SU-DHL-6 (cell line): ENCODE measurements around the gene SLC17A9.

Experiments
- H2AFZ ChIP-seq: fragments of 200-600 bp; sonication (generic); 2 replicates; pipeline ENCODE4 v1.6.1; 2014; ENCODE audit warnings: low read depth, mild to moderate bottlenecking, moderate library complexity, mixed read lengths, antibody characterized with exemption, low read length; ENCODE audit not compliant: severe bottlenecking
- H3F3A ChIP-seq: fragments of 200-600 bp; shearing (Covaris generic); 2 replicates; pipeline ENCODE4 v1.6.0; 2016; ENCODE audit warnings: antibody characterized with exemption, mild to moderate bottlenecking; ENCODE audit not compliant: insufficient read depth
- H3K27ac ChIP-seq: fragments of 200-600 bp; sonication (generic); 2 replicates; pipeline ENCODE4 v1.5.1; 2016; ENCODE audit warnings: low read depth, mild to moderate bottlenecking, low read length, moderate library complexity, mixed read lengths
- H3K27me3 ChIP-seq: fragments of 200-600 bp; sonication (generic), shearing (Covaris generic); 2 replicates; pipeline ENCODE4 v1.6.0; 2014; ENCODE audit warnings: mild to moderate bottlenecking, low read length
- H3K36me3 ChIP-seq: fragments of 200-600 bp; sonication (generic); 2 replicates; pipeline ENCODE4 v1.6.1; 2014; ENCODE audit warnings: mild to moderate bottlenecking, low read length, mixed read lengths
- H3K4me2 ChIP-seq: fragments of 300-600, 200-600 bp; shearing (Covaris generic), sonication (generic); 2 replicates; pipeline ENCODE4 v1.6.0; 2014; ENCODE audit warnings: low read length, low read depth, mild to moderate bottlenecking; ENCODE audit not compliant: poor library complexity, severe bottlenecking
- H3K4me3 ChIP-seq: fragments of 200-600 bp; sonication (generic); 2 replicates; pipeline ENCODE4 v1.5.1; 2014; ENCODE audit warnings: antibody characterized with exemption, low read length, mild to moderate bottlenecking, mixed read lengths; ENCODE audit not compliant: insufficient read depth, poor library complexity, severe bottlenecking
- H3K79me2 ChIP-seq: fragments of 200-600 bp; sonication (generic); 2 replicates; pipeline ENCODE4 v1.6.1; 2014; ENCODE audit warnings: mild to moderate bottlenecking, low read length, moderate library complexity; ENCODE audit not compliant: insufficient read depth
- H3K9ac ChIP-seq: fragments of 200-600 bp; sonication (generic); 2 replicates; pipeline ENCODE4 v1.7.0; 2014; ENCODE audit warnings: mild to moderate bottlenecking, low read length
- H3K9me2 ChIP-seq: fragments of 200-600 bp; sonication (generic); replicated peaks from 2 replicates; pipeline ENCODE4 v1.6.1; 2014; ENCODE audit warnings: low read length; ENCODE audit not compliant: insufficient read depth
- H3K9me3 ChIP-seq: fragments of 200-600 bp; sonication (generic); 2 replicates; pipeline ENCODE4 v1.6.1; 2014; ENCODE audit warnings: low read length, mixed read lengths; ENCODE audit not compliant: insufficient read depth
- H4K20me1 ChIP-seq: fragments of 200-600 bp; sonication (generic); 2 replicates; pipeline ENCODE4 v1.6.1; 2014; ENCODE audit warnings: low read depth, mild to moderate bottlenecking, antibody characterized with exemption, low read length, moderate library complexity, mixed read lengths
- CTCF ChIP-seq: fragments of 200-600 bp; sonication (generic); IDR thresholded peaks from one replicate; pipeline ENCODE4 v1.5.1; 2017; ENCODE audit warnings: antibody characterized with exemption, mild to moderate bottlenecking, low read length, moderate library complexity; ENCODE audit not compliant: insufficient read depth, poor library complexity, severe bottlenecking
- EZH2phosphoT487 ChIP-seq: fragments of 200-600 bp; sonication (generic), shearing (Covaris generic); conservative IDR thresholded peaks from 2 replicates; pipeline ENCODE4 v1.6.1; 2018; ENCODE audit warnings: mild to moderate bottlenecking, antibody characterized with exemption, low read length, moderate library complexity, mixed read lengths

Gene SLC17A9

GRCh38 chr20:62952968-62953838 is 694 bp downstream of the SLC17A9 start:
- peaks cover 18% of the 10 kb centered on the region for H3F3A ChIP-seq
- no peaks in the 10 kb centered on the region; the same call in 1 of the 2 replicates for H3K9me3 ChIP-seq
- no peaks in the 10 kb centered on the region for H3K9me2 ChIP-seq
- peaks cover 7% of the 10 kb centered on the region; the same call in 1 of the 2 replicates for H3K36me3 ChIP-seq
- peak overlapping the region; percentile 78 for H3K9ac ChIP-seq
- peak overlapping the region; percentile 75 for H3K4me3 ChIP-seq
- TF ChIP-seq EZH2phosphoT487 (no peak), CTCF (no peak)
- peaks cover 25% of the 10 kb centered on the region for H3K79me2 ChIP-seq
- peak overlapping the region; percentile 94 for H3K27ac ChIP-seq
- peak overlapping the region; percentile 28 for H2AFZ ChIP-seq
- H4K20me1 ChIP-seq, result no peaks in the 10 kb centered on the region
- H3K27me3 ChIP-seq, result no peaks in the 10 kb centered on the region
- H3K4me2 ChIP-seq, result peak overlapping the region; percentile 98

DNA sequence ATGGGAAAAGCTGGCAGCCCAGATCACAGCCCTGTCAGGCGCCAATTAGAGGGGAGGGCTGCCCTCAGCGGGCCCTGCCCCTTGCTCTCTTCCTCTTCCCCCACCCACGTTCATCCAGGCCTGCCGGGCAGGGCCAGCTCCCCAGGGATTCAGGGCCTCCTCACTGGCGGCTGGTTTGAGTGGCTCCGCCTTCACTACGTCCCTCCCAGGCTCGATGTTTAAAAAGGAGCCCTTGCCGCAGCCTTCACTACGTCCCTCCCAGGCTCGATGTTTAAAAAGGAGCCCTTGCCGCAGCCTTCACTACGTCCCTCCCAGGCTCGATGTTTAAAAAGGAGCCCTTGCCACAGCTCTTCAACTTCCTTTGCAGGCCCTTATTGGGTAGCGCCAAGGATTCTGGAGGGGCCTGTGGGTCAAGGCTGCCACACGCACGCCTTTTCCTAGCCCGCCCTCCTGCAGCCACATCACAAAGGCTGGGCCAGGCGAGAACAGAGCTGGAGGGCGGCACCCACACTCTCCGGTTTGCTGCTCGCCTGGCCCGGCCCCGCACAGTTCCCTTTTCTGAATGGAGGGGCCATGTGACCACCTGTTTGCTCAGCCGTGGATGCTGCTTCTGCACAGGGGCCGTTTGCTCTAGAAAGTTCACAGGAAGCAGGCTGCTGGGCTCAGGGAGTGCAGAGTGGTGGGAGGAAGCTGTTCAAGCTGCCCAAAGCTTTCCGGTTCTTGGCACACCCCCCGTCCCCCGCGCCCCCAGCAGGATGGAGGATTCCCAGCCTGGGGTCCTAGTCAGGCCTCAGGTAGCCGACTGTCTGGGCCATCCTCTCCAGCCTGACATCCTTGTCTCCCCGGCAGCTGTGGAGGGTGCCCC is 1.6 kb downstream of the SLC17A9 start:
- H3K36me3 ChIP-seq, result no peaks in the 10 kb centered on the region
- peaks cover 25% of the 10 kb centered on the region for H3K79me2 ChIP-seq
- H3K9me2 ChIP-seq, result no peaks in the 10 kb centered on the region
- H4K20me1 ChIP-seq, result no peaks in the 10 kb centered on the region
- no peaks in the 10 kb centered on the region; the same call in 1 of the 2 replicates for H3K9me3 ChIP-seq
- peak overlapping the region; percentile 75 for H3K4me3 ChIP-seq
- peak overlapping the region; percentile 78 for H3K9ac ChIP-seq
- peak overlapping the region; percentile 94 for H3K27ac ChIP-seq
- TF ChIP-seq CTCF (no peak), EZH2phosphoT487 (no peak)
- no peak overlapping the region for H2AFZ ChIP-seq
- no peaks in the 10 kb centered on the region for H3K27me3 ChIP-seq
- H3K4me2 ChIP-seq, result peak overlapping the region; percentile 98
- H3F3A ChIP-seq, result peaks cover 18% of the 10 kb centered on the region

- no peak overlapping the region for H3K4me2 ChIP-seq
- H3K27me3 ChIP-seq, result no peaks in the 10 kb centered on the region
- H3K4me3 ChIP-seq, result no peak overlapping the region
- H3F3A ChIP-seq, result peaks cover 18% of the 10 kb centered on the region
- H3K27ac ChIP-seq, result no peak overlapping the region
- TF ChIP-seq EZH2phosphoT487 (no peak), CTCF (no peak)
- no peaks in the 10 kb centered on the region for H3K36me3 ChIP-seq
- H4K20me1 ChIP-seq, result no peaks in the 10 kb centered on the region
- H2AFZ ChIP-seq, result no peak overlapping the region
- H3K9me2 ChIP-seq, result no peaks in the 10 kb centered on the region
- no peaks in the 10 kb centered on the region for H3K9me3 ChIP-seq
- H3K79me2 ChIP-seq, result peaks cover 25% of the 10 kb centered on the region
- H3K9ac ChIP-seq, result no peak overlapping the region
Observed at GRCh38 chr20:62955519-62956386, 3.2 kb downstream of the SLC17A9 start.
